Liver (tissue), 9 donors: ENCODE measurements around the gene CTSF. TPM values are rescaled to one million over a fixed set of nuclear protein-coding genes. Genes with fewer than 3 reads are reported as not detected.
A peak's percentile ranks its signal among the peaks of the same experiment; 100 is the strongest.

Experiments
- DNase-seq: peaks from one replicate; pipeline ENCODE4 v3.0.0-alpha.2; 2017; ENCODE audit warnings: low spot score
- H3K27ac ChIP-seq, 2 donors: one replicate each; pipeline ENCODE4 v1.7.0; 2013; ENCODE audit warnings: inconsistent platforms in 2 of 2, low read length in 2 of 2, control low read depth in 1 of 2, low read depth in 1 of 2, mild to moderate bottlenecking in 1 of 2
- H3K27me3 ChIP-seq, 4 donors: one replicate each; pipeline versions ENCODE4 v1.6.1 to v1.7.0; 2013; ENCODE audit warnings: low read length in 3 of 4, inconsistent platforms in 1 of 4, mild to moderate bottlenecking in 1 of 4, moderate library complexity in 1 of 4; ENCODE audit not compliant: control insufficient read depth in 4 of 4, insufficient read depth in 4 of 4
- H3K36me3 ChIP-seq, 4 donors: one replicate each; pipeline versions ENCODE4 v1.6.1 to v1.7.0; 2013; ENCODE audit warnings: low read length in 3 of 4, mild to moderate bottlenecking in 3 of 4, low read depth in 1 of 4, moderate library complexity in 1 of 4; ENCODE audit not compliant: control insufficient read depth in 4 of 4, insufficient read depth in 3 of 4
- H3K4me1 ChIP-seq, 4 donors: one replicate each; pipeline versions ENCODE4 v1.6.1 to v1.7.0; 2013; ENCODE audit warnings: low read length in 3 of 4, mild to moderate bottlenecking in 3 of 4, moderate library complexity in 1 of 4; ENCODE audit not compliant: control insufficient read depth in 4 of 4, insufficient read depth in 4 of 4
- H3K4me3 ChIP-seq, 3 donors: one replicate each; pipeline versions ENCODE4 v1.6.1 to v1.7.0; 2013; ENCODE audit warnings: low read length in 3 of 3, control low read depth in 1 of 3, low read depth in 1 of 3, mild to moderate bottlenecking in 1 of 3
- H3K9ac ChIP-seq, 2 donors: one replicate each; pipeline ENCODE4 v1.7.0; 2013; ENCODE audit warnings: low read length in 2 of 2, mild to moderate bottlenecking in 2 of 2, moderate library complexity in 2 of 2, control low read depth in 1 of 2, low read depth in 1 of 2
- H3K9me3 ChIP-seq, 4 donors: one replicate each; pipeline versions ENCODE4 v1.6.1 to v1.7.0; 2013; ENCODE audit warnings: low read length in 3 of 4; ENCODE audit not compliant: control insufficient read depth in 4 of 4
- CTCF ChIP-seq: fragments of 150-350 bp; IDR thresholded peaks from 2 replicates; pipeline ENCODE4 v1.5.1; 2017; ENCODE audit warnings: improper control_type of control experiment, low read depth, low read length; ENCODE audit not compliant: missing input control
- EGR1 ChIP-seq, 2 donors: IDR thresholded peaks; 2 replicates each; pipeline ENCODE4 v1.6.1; 2016 to 2018; ENCODE audit warnings: antibody characterized with exemption in 2 of 2, low read depth in 2 of 2
- FOXA1 ChIP-seq: IDR thresholded peaks from 2 replicates; pipeline ENCODE4 v1.6.1; 2016; ENCODE audit warnings: antibody characterized with exemption
- FOXA2 ChIP-seq: IDR thresholded peaks from 2 replicates; pipeline ENCODE4 v1.6.1; 2016; ENCODE audit warnings: antibody characterized with exemption
- GABPA ChIP-seq, 2 donors: IDR thresholded peaks in 1 of 2; conservative IDR thresholded peaks in 1 of 2; 2 replicates each; pipeline ENCODE4 v1.6.1; 2016; ENCODE audit warnings: antibody characterized with exemption in 2 of 2, mild to moderate bottlenecking in 1 of 2, moderate library complexity in 1 of 2
- HNF4A ChIP-seq, 2 donors: conservative IDR thresholded peaks; 2 replicates each; pipeline ENCODE4 v1.6.1; 2016; ENCODE audit warnings: antibody characterized with exemption in 2 of 2, mild to moderate bottlenecking in 2 of 2
- HNF4G ChIP-seq: IDR thresholded peaks from 2 replicates; pipeline ENCODE4 v1.6.1; 2016; ENCODE audit warnings: antibody characterized with exemption
- JUND ChIP-seq, 2 donors: IDR thresholded peaks; 2 replicates each; pipeline ENCODE4 v1.6.1; 2016; ENCODE audit warnings: antibody characterized with exemption in 2 of 2
- NR2F2 ChIP-seq: IDR thresholded peaks from 2 replicates; pipeline ENCODE4 v1.6.1; 2016; ENCODE audit warnings: antibody characterized with exemption
- RAD21 ChIP-seq, 2 donors: IDR thresholded peaks; 2 replicates each; pipeline ENCODE4 v1.6.1; 2016; ENCODE audit warnings: antibody characterized with exemption in 2 of 2, mild to moderate bottlenecking in 2 of 2
- REST ChIP-seq: IDR thresholded peaks from 2 replicates; pipeline ENCODE4 v1.6.1; 2016; ENCODE audit warnings: antibody characterized with exemption, mild to moderate bottlenecking
- RXRA ChIP-seq, 2 donors: IDR thresholded peaks; 2 replicates each; pipeline ENCODE4 v1.6.1; 2017 to 2018; ENCODE audit warnings: antibody characterized with exemption in 2 of 2, mild to moderate bottlenecking in 1 of 2
- YY1 ChIP-seq: IDR thresholded peaks from 2 replicates; pipeline ENCODE4 v1.6.1; 2016; ENCODE audit warnings: antibody characterized with exemption, mild to moderate bottlenecking
- ZBTB33 ChIP-seq: IDR thresholded peaks from 2 replicates; pipeline ENCODE4 v1.6.1; 2016; ENCODE audit warnings: antibody characterized with exemption
- WGBS: extraction: QIAGEN DNeasy Blood & Tissue Kit; methylation state at CpG from one replicate; pipeline ENCODE4 v1.1.7; 2013; 5-methylcytosine and 5-hydroxymethylcytosine counted together
- polyA plus RNA-seq, 2 donors: library from polyadenylated mRNA; stranded (reverse) in 1 of 2; unstranded in 1 of 2; fragments of 200-250 nt in 1 of 2; fragments of >200 nt in 1 of 2; fragmentation: Nextera tagmentation in 1 of 2; extraction: Ambion mirVana in 1 of 2; gene quantifications; one replicate each; pipeline versions ENCODE4 v1.2.1 to v1.2.3, GENCODE V29; 2013 to 2015
- total RNA-seq, 2 donors: library from RNA; depleted of rRNA; stranded (reverse); fragments of >200 nt; gene quantifications; one replicate each; pipeline ENCODE4 v1.2.3, GENCODE V29; 2014
- donor health status: healthy.
- donor health status: healthy.
- donor health status: healthy.
- donor health status: healthy.
- donor health status: healthy.

CTSF gene
- total and polyA plus RNA-seq, 4 donors = 8.5 to 31.9 (median 24.0) TPM

GRCh38 chr11:66559866-66560676 lies 8.3 kb downstream of the CTSF start:
- 74% methylated on average over 27 of the region's 27 CpGs for WGBS
- DNase-seq = no peak
- Histone ChIP-seq H3K27me3 (no peaks in the 10 kb centered on the region), H3K36me3 (peaks cover 0 to 2% (median 0%) of the 10 kb centered on the region in 4 donors), H3K9ac (no peak overlapping the region), H3K9me3 (no peaks in the 10 kb centered on the region), H3K4me3 (no peak overlapping the region), H3K4me1 (peaks cover 0 to 3% (median 1%) of the 10 kb centered on the region in 4 donors), H3K27ac (no peak overlapping the region)
- TF ChIP-seq ZBTB33 = no peak
- TF ChIP-seq JUND (IDR thresholded peaks at IDR 0.05) = no peak
- TF ChIP-seq HNF4G = no peak
- TF ChIP-seq GABPA (IDR thresholded peaks at IDR 0.05 in 1 of 2, conservative IDR thresholded peaks at IDR 0.05 in 1 of 2) = no peak
- TF ChIP-seq HNF4A (conservative IDR thresholded peaks at IDR 0.05) = no peak
- no peak for TF ChIP-seq FOXA2

- Histone ChIP-seq H3K4me3 (no peak overlapping the region), H3K36me3 (peaks cover 0 to 2% (median 0%) of the 10 kb centered on the region in 4 donors), H3K4me1 (peaks cover 0 to 3% (median 1%) of the 10 kb centered on the region in 4 donors), H3K27ac (no peak overlapping the region), H3K27me3 (no peaks in the 10 kb centered on the region), H3K9me3 (no peaks in the 10 kb centered on the region), H3K9ac (no peak overlapping the region)
- WGBS = 15% methylated on average over 50 of the region's 50 CpGs
- peak; percentile 51 for DNase-seq
- TF ChIP-seq EGR1 (IDR thresholded peaks at IDR 0.05; ENCODE audit: low read depth in 2 of 2) (no peak), CTCF (no peak), RXRA (IDR thresholded peaks at IDR 0.05) (no peak)
Observed at GRCh38 chr11:66559142-66559865, 9.1 kb downstream of the CTSF start.

- no peaks in the 10 kb centered on the region for H3K27me3 ChIP-seq
- no peak overlapping the region for H3K27ac ChIP-seq
- no peak for DNase-seq
- WGBS = 93% methylated on average over 24 of the region's 24 CpGs
- H3K4me3 ChIP-seq = no peak overlapping the region
- H3K9ac ChIP-seq = no peak overlapping the region
- no peaks in the 10 kb centered on the region for H3K9me3 ChIP-seq
- no peaks in the 10 kb centered on the region for H3K36me3 ChIP-seq
- peaks cover 0 to 3% (median 1%) of the 10 kb centered on the region in 4 donors for H3K4me1 ChIP-seq
- TF ChIP-seq REST = no peak
- TF ChIP-seq FOXA2 = no peak
- TF ChIP-seq YY1 = no peak
- TF ChIP-seq NR2F2 = no peak
- TF ChIP-seq HNF4G = no peak
- no peak for TF ChIP-seq CTCF
- no peak for TF ChIP-seq GABPA (IDR thresholded peaks at IDR 0.05 in 1 of 2, conservative IDR thresholded peaks at IDR 0.05 in 1 of 2)
- no peak for TF ChIP-seq RAD21 (IDR thresholded peaks at IDR 0.05)
- TF ChIP-seq RXRA (IDR thresholded peaks at IDR 0.05) = no peak
- TF ChIP-seq FOXA1 = no peak
Observed at GRCh38 chr11:66557733-66558326, 10.6 kb downstream of the CTSF start.
